Right kidney (tissue), 1 donor: ENCODE data around the gene POC1A.

ENCODE experiments used
- DNase-seq: peaks from one replicate; pipeline ENCODE4 v3.0.0-alpha.2; 2016

POC1A gene

DNA sequence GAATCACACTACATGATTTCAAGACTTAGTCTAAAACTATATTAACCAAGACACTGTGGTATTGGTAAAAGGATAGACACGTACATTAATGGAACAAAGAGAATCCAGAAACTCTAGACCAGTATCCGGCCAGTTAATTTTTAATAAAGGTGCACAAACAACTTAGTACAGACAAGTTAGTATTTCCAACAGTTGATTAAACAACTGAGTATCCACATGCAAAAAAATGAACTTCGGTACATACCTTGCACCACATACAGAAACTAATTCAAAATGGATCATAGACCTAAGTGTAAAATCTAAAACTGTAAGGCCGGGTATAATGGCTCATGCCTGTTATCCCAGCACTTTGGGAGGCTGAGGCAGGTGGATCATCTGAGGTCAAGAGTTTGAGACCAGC lies 51.3 kb downstream of the POC1A start:
- no peak for DNase-seq

GRCh38 chr3:52099001-52099401 lies 55.2 kb downstream of the POC1A start:
- no peak for DNase-seq

GRCh38 chr3:52097851-52098507 lies 56.2 kb downstream of the POC1A start:
- DNase-seq = no peak

DNA sequence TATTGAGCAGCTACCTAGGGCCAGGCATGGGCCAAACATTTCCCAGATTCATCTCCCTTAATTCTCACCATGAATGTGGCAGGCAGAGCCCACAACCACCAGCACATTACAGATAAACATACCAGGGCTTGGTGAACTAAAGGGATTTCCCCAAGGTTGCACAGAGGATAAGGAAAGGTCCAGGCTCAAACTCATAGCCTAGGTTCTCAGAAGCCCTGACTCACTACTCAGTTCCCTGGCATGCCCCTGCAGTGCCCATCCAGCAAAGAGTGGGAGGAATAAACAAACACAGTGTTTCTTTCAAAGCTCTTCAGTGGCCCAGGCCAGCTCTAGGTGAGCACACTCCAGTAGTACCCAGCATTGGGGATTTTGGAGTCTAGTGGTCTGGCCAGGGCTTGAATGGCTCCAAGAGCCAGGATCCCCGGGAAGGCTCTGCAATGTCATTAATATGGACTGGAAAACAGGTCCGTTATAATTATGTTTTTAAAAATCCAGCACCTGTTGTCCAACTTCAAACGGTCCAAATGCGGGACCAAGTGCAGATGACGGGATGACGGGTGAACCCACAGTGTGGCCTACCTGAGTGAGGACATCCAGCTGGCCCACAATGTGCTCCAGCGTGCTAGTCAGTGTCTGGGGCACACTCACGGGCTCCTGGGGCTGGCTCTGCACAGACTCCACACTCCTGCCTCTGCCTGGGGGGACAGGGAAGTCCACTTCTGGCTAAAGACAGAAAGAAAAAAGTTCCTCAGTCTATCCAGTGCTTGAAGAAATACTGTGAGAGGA lies 58.0 kb downstream of the POC1A start:
- DNase-seq = no peak

DNA sequence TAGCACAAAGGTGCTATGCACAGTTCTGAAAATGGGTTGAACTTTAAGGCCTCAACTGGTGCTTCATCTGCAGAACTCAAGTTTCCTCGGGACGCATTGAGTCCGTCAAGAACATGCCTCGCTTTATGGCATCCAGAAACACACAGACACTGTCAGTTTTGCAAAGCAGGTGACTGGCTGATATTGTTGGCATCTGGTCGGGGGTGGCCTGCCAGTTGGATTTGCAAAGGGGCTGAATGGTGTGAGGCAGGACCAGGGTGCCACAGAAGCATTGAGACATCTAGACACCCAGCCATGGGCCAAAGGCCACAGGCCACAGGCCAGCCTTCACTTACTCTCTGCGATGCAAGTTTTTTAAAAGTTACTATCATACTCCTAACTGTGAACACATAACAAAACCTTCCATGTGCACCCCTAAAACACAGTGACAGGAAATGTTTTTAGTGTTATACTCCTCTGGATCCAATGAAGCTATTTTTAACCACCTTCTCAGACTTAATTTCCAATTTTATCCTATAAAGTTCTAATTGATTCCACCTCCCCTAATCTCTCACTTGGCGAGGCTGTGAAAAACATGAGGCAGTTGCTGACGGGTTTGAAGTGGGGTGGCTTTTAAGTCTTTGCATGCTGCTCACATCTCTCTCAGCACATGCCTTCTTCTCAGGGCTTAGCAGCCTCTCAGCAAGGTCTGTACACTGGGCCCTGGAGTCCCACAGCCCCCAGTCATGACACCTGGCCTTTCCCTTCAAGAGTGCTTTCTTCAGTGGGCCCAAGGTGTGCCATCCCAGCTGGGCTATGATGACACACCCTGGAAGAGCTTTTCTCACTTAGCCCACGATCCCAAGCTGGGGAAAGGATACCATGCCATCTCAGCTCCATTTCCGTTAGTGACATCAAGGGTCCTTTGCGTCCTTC lies 59.4 kb downstream of the POC1A start:
- no peak for DNase-seq

DNA sequence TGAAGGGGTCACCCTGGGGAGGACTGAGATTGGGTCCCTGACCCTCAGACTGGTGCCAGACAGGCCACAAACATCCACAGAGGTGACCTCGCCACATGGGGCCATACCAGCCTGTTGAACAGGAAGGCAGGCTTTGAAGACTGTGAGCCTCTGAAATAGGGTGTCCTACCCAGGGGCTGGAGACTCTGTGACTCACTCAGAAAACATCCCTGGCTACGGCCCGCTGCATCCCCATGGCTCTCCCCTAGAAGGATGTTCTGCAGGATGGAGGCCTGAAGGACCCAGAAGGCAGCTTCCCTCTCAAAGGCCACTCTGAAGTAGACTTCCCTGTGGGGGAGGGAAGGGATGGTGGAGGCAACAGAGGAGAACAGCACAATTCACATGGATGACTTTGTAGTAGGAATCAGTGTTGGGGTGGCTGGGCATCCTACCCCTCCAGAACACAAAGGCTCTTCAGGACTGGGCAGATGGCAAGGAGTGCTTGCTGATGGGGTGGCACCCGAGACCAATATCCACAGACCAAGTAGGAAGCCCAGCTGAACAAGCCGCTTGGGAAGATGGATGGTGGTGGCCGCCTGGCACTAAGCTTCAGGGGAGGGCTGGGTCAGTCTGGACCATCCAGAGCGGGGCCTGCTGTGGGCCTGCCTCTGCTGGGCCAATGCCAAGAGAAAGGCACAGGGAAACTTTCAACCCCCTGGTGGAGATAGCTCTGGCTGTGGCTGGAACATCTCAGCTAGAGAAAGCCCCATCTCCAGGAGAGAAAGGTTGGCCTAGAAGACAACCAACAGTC lies 60.3 kb downstream of the POC1A start:
- no peak for DNase-seq

DNA sequence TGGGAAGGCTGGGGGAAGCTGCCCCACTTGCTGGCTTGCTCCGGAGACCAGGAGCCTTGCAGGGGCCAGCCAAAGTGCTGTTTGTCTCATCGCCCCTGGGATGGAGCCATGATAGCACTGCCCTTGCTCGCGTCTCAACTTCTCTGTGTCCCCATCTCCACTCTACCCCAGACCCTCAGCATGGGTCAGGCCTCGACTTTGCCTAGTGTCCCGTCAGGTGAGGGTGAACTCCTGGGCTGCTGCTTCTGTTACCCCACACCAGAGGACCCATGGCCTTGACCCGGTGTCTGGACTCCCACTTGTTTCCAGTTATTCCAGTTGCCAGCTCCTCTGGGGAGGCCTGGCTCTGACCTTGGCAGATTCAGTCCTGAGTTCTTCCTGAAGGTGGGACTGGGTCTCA lies 61.3 kb downstream of the POC1A start:
- no peak for DNase-seq

DNA sequence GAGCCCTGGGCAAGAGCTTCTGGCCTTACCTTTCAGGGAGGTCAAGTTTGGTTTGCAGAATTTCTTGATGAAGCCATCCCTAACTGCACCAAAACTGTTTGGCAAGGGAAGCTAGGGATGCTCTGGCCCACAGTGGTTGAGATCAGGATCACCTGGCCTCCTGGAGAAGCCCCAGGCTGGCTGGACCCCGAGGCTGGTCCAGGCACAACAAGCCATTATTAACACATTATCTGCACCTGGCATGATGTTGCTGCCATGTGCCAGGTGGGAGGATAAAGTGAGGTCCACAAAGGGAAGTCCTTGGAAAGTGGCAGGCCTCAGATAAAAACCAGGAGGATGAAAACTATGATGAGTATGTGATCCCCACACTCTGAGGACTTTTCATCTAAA lies 62.0 kb downstream of the POC1A start:
- DNase-seq = no peak

GRCh38 chr3:52091586-52092270 lies 62.5 kb downstream of the POC1A start:
- no peak for DNase-seq

DNA sequence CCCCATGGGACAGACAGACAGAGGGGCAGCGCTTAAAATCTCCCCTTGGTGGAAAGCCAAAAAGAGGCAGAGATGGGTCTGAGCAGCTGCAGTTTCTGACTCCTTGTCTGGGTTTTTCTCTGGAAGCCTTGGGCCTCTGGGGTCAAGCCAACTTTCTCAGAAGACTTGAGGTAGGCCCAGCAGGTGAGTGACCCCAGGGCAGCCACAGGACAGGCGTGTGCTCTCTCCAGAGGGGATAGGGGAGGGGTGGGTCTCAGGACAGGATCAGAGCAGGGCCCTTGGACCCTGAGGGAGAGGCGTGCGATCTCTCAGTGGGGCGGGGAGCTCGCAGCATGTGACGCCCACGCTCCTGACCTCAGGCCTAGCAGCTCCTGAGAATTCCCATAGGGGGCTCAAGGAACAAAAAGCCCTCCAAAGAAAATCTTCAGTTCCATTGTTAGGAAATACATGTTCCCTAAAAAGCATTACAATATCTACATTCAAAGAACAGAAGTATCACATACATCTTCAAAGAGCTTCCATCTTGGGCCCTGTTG lies 63.2 kb downstream of the POC1A start:
- DNase-seq = no peak

DNA sequence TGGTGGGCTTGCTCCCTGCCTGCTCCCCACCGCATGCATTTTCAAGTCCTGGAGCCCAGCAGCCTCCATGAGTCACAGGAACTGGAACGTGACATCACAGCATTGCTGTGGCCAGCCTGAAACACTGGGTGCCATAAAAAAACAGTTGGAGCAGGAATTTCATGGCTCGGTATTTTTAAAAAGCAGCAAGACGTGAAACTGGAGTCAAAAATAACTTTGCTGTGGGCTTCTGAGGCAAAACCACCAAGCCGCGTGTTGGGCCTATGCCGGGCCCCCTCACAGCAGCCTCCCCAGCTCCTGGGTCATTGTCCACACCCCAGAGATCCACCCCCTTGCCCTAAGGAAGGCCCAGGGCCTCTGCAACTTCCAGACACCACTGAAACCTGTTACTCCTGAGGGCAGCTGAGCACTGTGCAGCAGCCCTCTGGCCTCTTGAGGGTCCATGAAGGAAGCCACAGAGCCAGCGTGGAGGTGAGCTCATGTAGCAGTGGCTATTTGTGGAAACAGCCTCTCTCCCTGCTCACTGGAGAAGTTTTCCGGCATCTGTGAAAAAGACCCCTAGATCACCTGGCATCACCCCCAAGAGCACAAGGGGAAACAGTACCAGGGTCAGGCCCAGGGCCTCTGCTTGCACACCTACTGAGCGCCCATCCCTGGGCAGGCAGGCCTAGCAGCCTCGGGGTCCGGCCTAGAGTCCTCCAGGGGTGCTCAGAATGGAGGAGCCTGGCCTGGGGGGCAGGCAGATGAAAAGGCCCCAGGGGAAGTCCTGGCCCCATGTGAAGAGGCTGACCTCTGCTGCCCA lies 63.9 kb downstream of the POC1A start:
- DNase-seq = no peak

DNA sequence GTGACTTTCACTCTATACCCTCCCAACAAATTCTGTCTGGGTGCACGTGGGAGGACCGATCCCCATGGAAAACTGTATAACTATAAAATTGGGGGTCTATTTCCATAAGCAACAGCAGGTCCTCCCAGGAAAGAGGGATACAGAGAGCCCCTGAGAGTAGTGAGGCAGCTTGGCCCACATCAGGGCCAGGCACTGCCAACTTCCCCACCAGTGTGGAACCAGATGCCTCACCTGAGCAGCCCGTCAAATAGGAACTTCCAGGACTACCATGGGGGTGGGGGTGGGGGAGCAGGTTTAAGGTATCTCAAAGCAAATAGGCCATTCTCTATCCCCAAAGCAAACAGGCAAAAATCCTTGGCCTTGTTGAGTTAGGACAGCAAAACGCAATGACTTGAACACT lies 64.5 kb downstream of the POC1A start:
- no peak for DNase-seq

- no peak for DNase-seq
These were observed 65.5 kb downstream of the POC1A start for GRCh38 chr3:52088445-52089367.

- DNase-seq = no peak
These were observed 66.5 kb downstream of the POC1A start for GRCh38 chr3:52087731-52088130.

DNA sequence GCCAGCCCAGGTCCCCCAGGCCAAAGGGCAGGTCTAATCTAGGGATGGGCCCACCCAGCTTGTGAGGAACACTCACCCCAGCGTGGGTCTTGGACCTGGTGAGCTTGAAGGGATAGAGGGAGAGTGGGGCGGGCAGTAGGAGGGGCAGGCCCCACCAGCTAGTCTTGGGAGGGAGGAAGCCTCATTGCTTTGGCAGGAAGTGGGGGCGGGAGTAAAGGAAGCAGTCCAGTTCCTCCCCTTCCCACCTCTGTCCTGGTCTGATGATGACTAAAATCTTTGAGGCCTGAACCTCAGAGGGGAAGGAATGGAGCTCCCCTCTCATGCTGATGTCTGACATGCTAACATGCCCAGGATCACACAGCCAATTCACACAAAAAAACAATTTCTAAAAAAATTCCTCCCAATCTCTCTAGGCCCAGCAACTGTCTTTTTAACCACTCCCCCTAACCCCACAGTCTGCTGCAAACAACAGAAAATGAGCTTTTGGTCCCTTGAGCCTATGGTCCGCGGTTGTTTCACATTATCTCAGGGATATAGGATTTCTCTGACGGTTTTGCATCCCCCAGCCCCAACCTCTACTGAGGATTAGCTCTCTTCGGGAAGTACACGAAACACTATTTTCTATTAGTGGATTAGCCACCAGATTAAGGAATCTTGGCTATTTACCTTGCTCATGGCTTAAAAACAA lies 67.1 kb downstream of the POC1A start:
- no peak for DNase-seq

DNA sequence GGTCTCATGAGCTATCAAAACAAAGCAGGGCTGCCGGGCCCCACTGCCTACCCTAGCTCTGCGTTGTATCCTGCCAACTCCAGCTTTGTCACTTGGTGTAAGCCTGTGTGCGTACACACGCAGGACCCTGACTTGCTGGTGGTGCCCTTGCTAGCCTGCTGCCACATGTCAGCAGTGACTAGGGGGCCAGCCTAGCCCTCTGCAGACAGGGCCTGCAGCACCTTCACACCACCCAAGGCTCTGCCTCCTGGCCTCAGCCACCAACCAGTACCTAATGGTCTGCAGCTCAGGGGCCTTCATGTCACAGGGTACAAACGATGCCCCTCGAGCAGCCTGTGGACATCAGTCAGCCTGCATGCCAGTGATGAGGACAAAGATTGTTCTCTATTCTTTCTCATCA lies 67.8 kb downstream of the POC1A start:
- DNase-seq = no peak

- no peak for DNase-seq
These were observed 68.4 kb downstream of the POC1A start for GRCh38 chr3:52085681-52086282.

DNA sequence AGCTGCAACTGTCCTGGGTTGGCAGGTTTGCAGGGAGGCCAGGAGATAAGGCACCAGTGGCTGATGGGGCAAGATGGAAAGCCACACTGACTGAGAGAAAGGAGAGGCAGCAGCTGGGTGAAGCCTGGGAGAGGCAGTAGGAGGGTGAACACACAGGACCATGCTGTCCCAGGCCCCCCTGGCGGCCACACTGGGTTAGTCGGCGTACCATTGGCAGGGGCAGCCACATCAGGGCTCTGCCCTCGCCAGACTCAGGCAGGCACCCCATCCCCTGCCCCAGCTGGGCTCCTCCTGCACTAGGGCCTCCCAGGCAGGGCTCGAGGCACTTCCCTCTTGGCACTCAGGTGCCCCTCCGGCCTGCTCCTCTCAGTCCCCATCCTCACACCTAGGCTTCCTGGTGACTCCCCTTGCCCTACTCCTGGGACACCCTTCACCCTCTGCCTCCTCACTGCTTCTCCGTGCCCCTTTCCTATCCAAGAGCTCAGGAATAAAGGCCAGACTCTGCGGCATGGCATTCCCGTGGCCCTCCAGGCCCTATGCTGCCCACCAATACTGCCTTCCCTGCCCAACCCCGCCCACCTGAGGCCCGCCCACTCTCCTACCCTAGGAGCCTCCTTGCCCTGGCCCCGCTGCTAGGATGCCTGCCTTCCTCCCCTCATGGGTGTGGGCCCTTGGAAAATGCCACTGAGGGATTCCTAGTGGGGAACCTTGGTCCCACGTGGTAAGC lies 69.1 kb downstream of the POC1A start:
- DNase-seq = no peak
